Pericardium fibroblast (primary cell): ENCODE results near the gene UBD. TPM values are rescaled to one million over a fixed set of nuclear protein-coding genes. Genes with fewer than 3 reads are reported as not detected.

Experiments used
- total RNA-seq: library from RNA; depleted of rRNA; stranded (reverse); fragments of >200 nt; gene quantifications from 2 replicates; pipeline ENCODE4 v1.2.3, GENCODE V29; 2015

The UBD gene
- not detected in 2 replicates for total RNA-seq

GRCh38 chr6:29559524-29560287 is at the start of gene UBD:
UBD (minus strand) TSS chr6:29559732; CDS start chr6:29559701, 31 bp downstream.

DNA sequence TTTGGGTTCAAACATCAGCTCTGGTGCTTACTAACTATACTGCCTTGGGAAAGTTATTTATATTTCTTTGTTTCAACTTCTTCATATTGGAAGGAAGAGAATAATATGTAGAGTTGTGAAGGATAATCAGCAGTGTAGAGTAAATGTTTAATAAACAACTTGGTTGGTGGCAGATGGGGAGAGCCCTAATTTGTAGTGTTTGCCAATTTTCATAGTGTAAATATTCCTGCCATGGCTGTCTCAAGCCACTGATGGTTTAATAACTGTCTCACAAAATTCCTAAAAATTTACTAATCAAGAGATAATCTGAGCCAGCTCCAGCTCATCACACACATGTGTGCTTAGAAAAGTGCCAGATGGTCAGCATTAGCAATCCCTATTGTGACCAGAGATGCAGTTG is 25.3 kb upstream of the UBD start, which contains the start of gene OR2H2:
TSS of gene OR2H2 (plus strand) at position 301 of the 400 bp plus-strand sequence. CDS start 2,824 bp downstream, outside the sequence.

Other genes with a start within 250 kb of the UBD start
- not detected in 2 replicates for gene OR5V1, start 190.9 kb downstream of the UBD start, total RNA-seq
- not detected in 2 replicates for gene OR12D3, start 184.4 kb downstream of the UBD start, total RNA-seq
- not detected in 2 replicates for gene OR12D2, start 164.1 kb downstream of the UBD start, total RNA-seq
- not detected in 2 replicates for gene OR12D1, start 144.8 kb downstream of the UBD start, total RNA-seq
- not detected in 2 replicates for gene OR10C1, start 120.4 kb downstream of the UBD start, total RNA-seq
- gene OR11A1, start 102.7 kb downstream of the UBD start, total RNA-seq = not detected in 2 replicates
- not detected in 2 replicates for gene OR2H1, start 102.6 kb downstream of the UBD start, total RNA-seq
- not detected in 2 replicates for gene MAS1L, start 71.8 kb downstream of the UBD start, total RNA-seq
- gene OR2H2, start 25.4 kb upstream of the UBD start, total RNA-seq = not detected in 2 replicates
- 7.7 and 8.8 TPM in 2 replicates for gene GABBR1, start 73.5 kb upstream of the UBD start, total RNA-seq
- gene MOG, start 97.4 kb upstream of the UBD start, total RNA-seq = not detected in 2 replicates
- gene ZFP57, start 121.4 kb upstream of the UBD start, total RNA-seq = not detected in 2 replicates
- gene HLA-F, start 163.7 kb upstream of the UBD start, total RNA-seq = 0.26 and 1.4 TPM in 2 replicates